ENCODE measurements around the gene HSD17B12. TPM values are rescaled to one million over a fixed set of nuclear protein-coding genes. Genes with fewer than 3 reads are reported as not detected.

HSD17B12 gene
- total and polyA plus RNA-seq, 4 donors = 87.9 to 172 (median 89.8) TPM

GRCh38 chr11:43904742-43905535, 224.4 kb downstream of the HSD17B12 start:
- peak in 2 of 6 donors; percentile 59 to 78 for DNase-seq (ENCODE audit: low read depth in 4 of 6, low spot score in 6 of 6)
- H3K36me3 ChIP-seq (ENCODE audit: control insufficient read depth, insufficient read depth, low read length) = peaks cover 3% of the 10 kb centered on the region
- WGBS (ENCODE audit: insufficient coverage) = 33% methylated on average over 4 of the region's 10 CpGs
- H3K9me3 ChIP-seq (ENCODE audit: control insufficient read depth, insufficient read depth, low read length) = no peaks in the 10 kb centered on the region
- no peaks in the 10 kb centered on the region for H3K27me3 ChIP-seq (ENCODE audit: control insufficient read depth, insufficient read depth, low read length)
- no peak overlapping the region for H3K4me3 ChIP-seq (ENCODE audit: low read depth, low read length)
- H3K4me1 ChIP-seq (ENCODE audit: control insufficient read depth, insufficient read depth, low read length) = no peaks in the 10 kb centered on the region
- H3K27ac ChIP-seq (ENCODE audit: low read depth, low read length) = peak overlapping the region; percentile 58

- Histone ChIP-seq H3K36me3 (ENCODE audit: control insufficient read depth, insufficient read depth, low read length) (peaks cover 3% of the 10 kb centered on the region), H3K9me3 (ENCODE audit: control insufficient read depth, insufficient read depth, low read length) (no peaks in the 10 kb centered on the region), H3K4me1 (ENCODE audit: control insufficient read depth, insufficient read depth, low read length) (no peaks in the 10 kb centered on the region), H3K27ac (ENCODE audit: low read depth, low read length) (peak overlapping the region; percentile 58), H3K27me3 (ENCODE audit: control insufficient read depth, insufficient read depth, low read length) (no peaks in the 10 kb centered on the region), H3K4me3 (ENCODE audit: low read depth, low read length) (no peak overlapping the region)
- peak in 5 of 6 donors; percentile 41 to 96 (median 73) for DNase-seq (ENCODE audit: low read depth in 4 of 6, low spot score in 6 of 6)
- 0% methylated on average over 1 of the region's 2 CpGs for WGBS (ENCODE audit: insufficient coverage)
These were observed 225.3 kb downstream of the HSD17B12 start for GRCh38 chr11:43905813-43906241.

Small RNAs within 50 kb of the gene (small RNA-seq; reads per million reads assigned to genes)
- gene PHBP2 (ENCODE audit: low replicate concordance) = not detected
- not detected for gene RPL23AP63 (ENCODE audit: low replicate concordance)

Other genes with a start within 250 kb of the HSD17B12 start
- 10 to 100 TPM; 22.7 to 39.8 TPM for gene ALKBH3, start 200.1 kb downstream of the HSD17B12 start, total RNA-seq
- 10 to 100 TPM; 23.1 to 31.3 TPM for gene ALKBH3, start 200.1 kb downstream of the HSD17B12 start, polyA plus RNA-seq (ENCODE audit: insufficient read length in 2 of 2)